Measurements from ENCODE around the gene C1QTNF12.

Gene C1QTNF12

DNA sequence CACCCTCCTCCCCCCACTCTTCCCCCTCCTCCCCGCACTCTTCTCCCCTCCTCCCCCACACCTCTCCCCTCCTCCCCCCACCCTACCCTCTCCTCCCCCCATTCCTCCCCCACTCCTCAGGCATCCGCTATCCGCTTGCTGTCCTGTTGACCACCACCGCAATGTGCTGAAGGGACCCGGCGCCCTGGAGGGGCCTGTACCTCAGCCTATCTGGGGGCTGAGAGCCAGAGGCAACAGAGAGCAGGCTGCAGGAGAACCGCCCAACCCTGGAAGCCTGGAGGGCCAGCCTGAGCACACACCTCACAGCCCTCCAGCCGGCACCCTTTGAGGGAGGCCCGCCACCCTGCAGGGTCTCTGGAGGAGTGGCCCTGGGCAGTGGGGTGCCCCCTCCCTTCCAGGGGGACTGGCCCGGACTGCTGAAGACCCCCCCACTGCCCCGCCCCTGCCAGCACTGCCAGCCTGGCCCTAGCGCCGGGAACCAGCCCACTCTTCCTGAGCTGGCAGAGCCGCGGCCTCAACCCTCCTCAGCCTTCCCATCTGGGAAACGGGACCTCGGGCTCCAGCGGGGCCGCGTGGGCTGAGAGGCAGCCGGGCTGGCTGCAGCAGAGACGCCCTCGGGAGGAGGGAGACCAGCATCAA is 1.2 kb downstream of the C1QTNF12 start:
- ATAC-seq (replicated peaks) (no peak), DNase-seq (no peak)

DNA sequence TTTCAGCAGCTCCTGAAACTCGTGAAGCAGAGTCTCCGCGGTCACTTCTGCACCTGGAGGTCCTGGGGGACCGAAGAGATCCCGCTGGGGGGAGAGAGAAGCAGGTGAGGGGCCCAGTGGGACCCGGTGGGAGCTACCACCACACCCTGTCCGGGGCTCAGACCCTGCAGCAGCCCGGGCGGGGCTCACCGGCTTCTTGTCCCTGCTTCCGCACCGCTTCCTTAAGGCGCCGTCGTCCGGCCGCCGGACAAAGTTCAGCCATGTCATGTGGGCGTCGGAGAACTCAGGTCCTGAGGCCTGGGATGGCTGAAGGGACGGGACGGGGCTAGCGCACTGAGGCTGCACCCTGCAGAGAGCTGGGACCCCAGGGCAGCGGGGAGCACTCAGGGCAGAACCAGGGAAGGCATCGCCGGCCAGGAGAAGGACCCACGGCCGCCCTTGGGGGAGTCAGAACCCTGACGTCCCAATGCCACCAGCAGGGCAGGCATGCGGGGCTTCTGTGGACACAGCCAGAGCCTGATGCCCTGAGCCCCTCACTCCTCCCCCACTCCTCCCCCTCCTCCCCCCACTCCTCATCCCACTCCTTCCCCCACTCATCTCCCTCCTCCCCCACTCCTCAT is 2.2 kb downstream of the C1QTNF12 start:
- Mint-ChIP-seq H3K9me3 (no peaks in the 10 kb centered on the region), H3K36me3 (no peaks in the 10 kb centered on the region), H3K27me3 (peaks cover 0 to 6% of the 10 kb centered on the region in 2 donors), H3K27ac (no peak overlapping the region), H3K4me1 (peaks cover 4 to 9% of the 10 kb centered on the region in 2 donors), H3K4me3 (no peak overlapping the region)
- no peak for ATAC-seq (replicated peaks)
- DNase-seq: no peak

More for the DNA sequence above, 1.2 kb downstream of the C1QTNF12 start:
- peaks cover 0 to 6% of the 10 kb centered on the region in 2 donors for H3K27me3 Mint-ChIP-seq
- H3K9me3 Mint-ChIP-seq: no peaks in the 10 kb centered on the region
- H3K27ac Mint-ChIP-seq: no peak overlapping the region
- H3K4me1 Mint-ChIP-seq: peaks cover 9 to 18% of the 10 kb centered on the region in 2 donors
- no peak overlapping the region for H3K4me3 Mint-ChIP-seq
- H3K36me3 Mint-ChIP-seq: no peaks in the 10 kb centered on the region

DNA sequence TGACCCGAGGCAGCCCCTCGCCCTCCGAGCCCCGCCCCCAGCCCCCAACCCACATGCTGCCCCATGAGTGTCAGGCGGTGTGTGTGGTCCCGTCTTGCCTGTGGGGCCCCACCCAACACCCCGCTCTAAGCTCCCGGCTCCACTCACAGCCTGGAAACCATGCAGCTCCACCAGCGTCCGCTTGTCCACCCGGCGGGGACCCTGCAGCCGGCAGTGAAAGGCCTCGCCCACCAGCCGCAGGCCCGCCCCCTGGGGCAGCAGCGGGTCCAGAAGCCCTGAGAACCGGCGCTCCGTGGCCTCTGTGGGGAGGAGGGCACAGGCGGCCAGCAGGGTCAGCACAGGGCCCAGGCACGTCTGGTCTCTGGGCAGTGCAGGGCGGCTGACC is 2.7 kb downstream of the C1QTNF12 start:
- peaks cover 0 to 6% of the 10 kb centered on the region in 2 donors for H3K27me3 Mint-ChIP-seq
- no peak overlapping the region for H3K27ac Mint-ChIP-seq
- no peak overlapping the region for H3K4me3 Mint-ChIP-seq
- ATAC-seq (replicated peaks) (no peak), DNase-seq (no peak)
- H3K9me3 Mint-ChIP-seq: no peaks in the 10 kb centered on the region
- peaks cover 4 to 12% of the 10 kb centered on the region in 2 donors for H3K4me1 Mint-ChIP-seq
- H3K36me3 Mint-ChIP-seq: no peaks in the 10 kb centered on the region

DNA sequence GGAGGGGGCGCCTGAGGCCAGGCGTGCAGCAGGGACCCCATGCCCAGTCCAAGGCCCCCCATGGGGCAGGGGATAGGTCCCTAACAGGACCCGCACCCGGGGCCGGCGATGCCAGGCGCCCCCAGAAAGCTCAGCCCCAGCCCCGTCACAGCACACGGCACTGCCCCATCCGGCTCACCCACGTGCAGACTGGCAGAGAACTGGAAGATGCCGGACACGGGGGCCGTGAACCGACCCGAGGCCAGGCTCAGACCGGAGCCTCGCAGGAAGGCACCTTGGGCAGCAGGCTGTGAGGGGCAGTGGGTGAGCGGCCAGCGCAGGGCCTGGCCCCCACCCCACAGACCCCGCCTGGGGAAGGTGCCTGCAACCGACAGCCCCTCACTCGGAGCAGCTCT is 3.3 kb downstream of the C1QTNF12 start:
- no peak for DNase-seq
- ATAC-seq (replicated peaks): no peak
- Mint-ChIP-seq H3K27ac (no peak overlapping the region), H3K36me3 (no peaks in the 10 kb centered on the region), H3K27me3 (peaks cover 0 to 6% of the 10 kb centered on the region in 2 donors), H3K4me1 (peaks cover 6 to 17% of the 10 kb centered on the region in 2 donors), H3K9me3 (no peaks in the 10 kb centered on the region), H3K4me3 (no peak overlapping the region)

DNA sequence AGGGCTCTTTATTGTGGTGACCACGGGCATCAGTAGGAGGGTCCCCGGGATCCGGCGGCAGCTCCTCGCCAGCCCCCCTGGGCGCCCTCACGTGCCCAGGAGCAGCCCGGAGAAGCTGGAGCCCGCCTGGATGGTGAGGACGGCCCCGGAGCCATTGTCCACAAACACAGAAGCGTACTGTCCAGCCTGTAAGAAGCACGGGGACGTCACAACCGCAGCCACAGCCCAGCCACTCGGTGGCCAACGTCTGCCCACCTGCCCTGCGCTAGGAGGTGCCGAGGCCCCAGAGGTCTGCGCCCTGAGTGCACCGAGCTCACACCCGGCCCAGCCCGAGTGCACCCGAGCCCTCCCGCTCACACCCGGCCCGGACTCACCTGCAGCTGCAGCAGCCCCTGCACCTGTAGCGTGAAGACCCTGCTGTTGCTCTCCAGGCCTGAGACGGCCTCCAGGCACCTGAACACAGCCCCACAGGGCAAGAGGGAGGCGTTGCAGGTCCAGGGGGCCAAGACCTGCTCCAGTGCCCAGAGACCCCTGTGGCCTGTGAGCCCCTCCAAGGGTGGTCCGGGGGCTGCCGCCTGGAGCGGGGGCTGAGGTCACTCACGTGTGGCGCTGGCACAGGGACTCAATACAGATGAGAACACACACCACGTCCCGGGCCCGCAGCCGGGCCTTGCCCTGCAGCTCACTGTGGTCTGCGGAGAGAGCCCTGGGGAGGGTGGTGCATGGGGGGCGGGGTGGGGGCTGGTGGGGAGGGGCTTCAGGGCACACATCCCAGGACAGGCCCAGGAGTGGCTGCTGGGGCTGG is 3.9 kb downstream of the C1QTNF12 start:
- ATAC-seq (replicated peaks) (no peak), DNase-seq (no peak)
- H3K4me3 Mint-ChIP-seq: no peak overlapping the region
- H3K27me3 Mint-ChIP-seq: peaks cover 0 to 6% of the 10 kb centered on the region in 2 donors
- no peaks in the 10 kb centered on the region for H3K9me3 Mint-ChIP-seq
- H3K27ac Mint-ChIP-seq: no peak overlapping the region
- no peaks in the 10 kb centered on the region for H3K36me3 Mint-ChIP-seq
- H3K4me1 Mint-ChIP-seq: peaks cover 6 to 19% of the 10 kb centered on the region in 2 donors

DNA sequence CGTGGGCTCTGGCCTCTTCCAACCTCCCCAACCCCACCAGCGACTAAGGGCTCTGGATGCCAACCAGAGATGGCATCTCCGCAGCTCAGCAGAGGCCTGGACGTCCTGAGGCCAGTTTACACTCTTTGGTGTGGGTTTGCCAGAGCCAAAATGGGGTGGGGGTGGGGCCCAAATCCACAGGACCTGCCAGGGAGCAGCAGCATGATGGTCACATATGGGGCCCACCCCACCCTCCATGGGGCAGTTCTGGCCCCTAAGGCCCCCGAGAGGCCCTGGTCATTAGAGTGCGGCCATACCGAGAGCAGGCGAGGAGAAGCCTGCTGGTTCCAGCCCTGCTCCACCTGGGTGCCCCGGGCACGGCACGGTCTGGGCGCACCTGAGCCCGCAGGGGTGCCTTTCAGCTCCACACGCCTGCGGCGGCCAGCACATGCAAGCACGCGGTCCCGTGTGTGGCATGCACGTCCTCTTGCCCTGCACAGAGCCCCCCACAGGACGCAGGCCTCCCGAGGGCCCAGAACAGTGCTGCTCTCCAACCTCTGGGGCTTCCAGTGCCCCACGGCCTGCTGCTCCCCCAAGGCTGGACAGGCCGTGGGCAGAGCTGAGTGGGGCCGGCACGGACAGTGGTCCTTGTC is 4.8 kb downstream of the C1QTNF12 start:
- H3K9me3 Mint-ChIP-seq: no peaks in the 10 kb centered on the region
- H3K4me1 Mint-ChIP-seq: peaks cover 8 to 24% of the 10 kb centered on the region in 2 donors
- peaks cover 0 to 6% of the 10 kb centered on the region in 2 donors for H3K27me3 Mint-ChIP-seq
- ATAC-seq (replicated peaks) (no peak), DNase-seq (no peak)
- H3K4me3 Mint-ChIP-seq: no peak overlapping the region
- no peaks in the 10 kb centered on the region for H3K36me3 Mint-ChIP-seq
- peak overlapping the region; percentile 25 for H3K27ac Mint-ChIP-seq

DNA sequence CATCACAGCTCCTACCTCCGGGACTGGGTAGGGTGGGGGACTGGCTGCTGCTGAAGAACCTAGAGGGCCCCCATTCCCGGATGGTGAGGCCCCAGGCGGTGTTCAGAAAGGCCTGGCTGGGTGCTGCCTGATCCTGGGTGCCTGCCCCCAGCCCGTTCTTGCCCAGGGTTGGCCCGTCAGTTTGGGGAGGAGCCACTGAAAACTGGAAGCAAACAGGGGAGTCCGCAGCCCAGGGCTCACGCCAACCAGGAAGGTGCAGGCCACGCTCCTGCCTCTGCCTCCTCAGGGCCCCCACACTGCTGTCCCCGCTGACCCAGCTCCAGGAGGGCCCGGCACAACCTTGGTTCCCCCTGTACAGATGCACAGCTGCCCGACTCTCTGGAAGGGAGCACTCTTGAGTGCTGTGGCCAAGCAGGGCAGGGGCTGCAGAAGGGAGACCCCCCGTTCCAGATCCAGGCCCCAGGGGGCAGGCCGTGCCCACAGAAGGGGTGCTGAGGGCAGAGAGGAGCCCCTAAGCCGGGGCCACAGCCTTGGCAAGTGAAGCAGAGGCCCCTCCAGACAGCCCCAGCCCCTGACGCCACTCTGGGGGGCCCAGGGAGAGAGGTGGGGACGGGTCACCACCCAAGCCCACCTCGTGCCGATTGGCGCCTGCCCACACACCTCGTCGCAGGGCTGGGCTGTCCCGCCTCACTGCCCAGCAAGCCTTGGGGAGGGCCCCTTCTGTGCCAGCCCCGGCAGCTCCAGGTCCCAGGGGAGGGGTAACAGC is 5.5 kb downstream of the C1QTNF12 start:
- H3K27ac Mint-ChIP-seq: peak overlapping the region; percentile 32
- H3K9me3 Mint-ChIP-seq: no peaks in the 10 kb centered on the region
- no peaks in the 10 kb centered on the region for H3K36me3 Mint-ChIP-seq
- DNase-seq (no peak), ATAC-seq (replicated peaks) (no peak)
- peaks cover 0 to 6% of the 10 kb centered on the region in 2 donors for H3K27me3 Mint-ChIP-seq
- H3K4me3 Mint-ChIP-seq: no peak overlapping the region
- peaks cover 11 to 31% of the 10 kb centered on the region in 2 donors for H3K4me1 Mint-ChIP-seq

DNA sequence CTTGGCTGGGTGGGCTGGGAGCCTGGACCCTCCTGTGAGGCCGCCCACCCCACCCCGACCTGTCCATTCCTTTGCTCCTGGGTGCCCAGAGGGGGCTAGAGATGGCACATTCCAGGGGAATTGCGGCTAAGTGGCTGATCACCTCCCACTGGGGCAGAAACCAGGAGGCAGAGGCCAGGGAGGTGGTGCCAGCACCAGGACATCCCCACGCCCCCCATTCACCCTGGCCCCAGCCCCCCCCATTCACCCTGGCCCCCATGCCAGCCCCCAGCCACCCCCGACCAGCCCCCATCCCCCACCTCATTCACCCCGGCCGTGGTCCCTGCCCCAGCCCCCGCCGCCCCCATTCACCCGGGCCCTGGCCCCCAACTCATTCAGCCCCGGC is 6.2 kb downstream of the C1QTNF12 start:
- Mint-ChIP-seq H3K9me3 (no peaks in the 10 kb centered on the region), H3K27ac (no peak overlapping the region), H3K27me3 (peaks cover 0 to 6% of the 10 kb centered on the region in 2 donors), H3K4me1 (peaks cover 11 to 38% of the 10 kb centered on the region in 2 donors), H3K36me3 (no peaks in the 10 kb centered on the region), H3K4me3 (no peak overlapping the region)
- no peak for DNase-seq
- ATAC-seq (replicated peaks): no peak

DNA sequence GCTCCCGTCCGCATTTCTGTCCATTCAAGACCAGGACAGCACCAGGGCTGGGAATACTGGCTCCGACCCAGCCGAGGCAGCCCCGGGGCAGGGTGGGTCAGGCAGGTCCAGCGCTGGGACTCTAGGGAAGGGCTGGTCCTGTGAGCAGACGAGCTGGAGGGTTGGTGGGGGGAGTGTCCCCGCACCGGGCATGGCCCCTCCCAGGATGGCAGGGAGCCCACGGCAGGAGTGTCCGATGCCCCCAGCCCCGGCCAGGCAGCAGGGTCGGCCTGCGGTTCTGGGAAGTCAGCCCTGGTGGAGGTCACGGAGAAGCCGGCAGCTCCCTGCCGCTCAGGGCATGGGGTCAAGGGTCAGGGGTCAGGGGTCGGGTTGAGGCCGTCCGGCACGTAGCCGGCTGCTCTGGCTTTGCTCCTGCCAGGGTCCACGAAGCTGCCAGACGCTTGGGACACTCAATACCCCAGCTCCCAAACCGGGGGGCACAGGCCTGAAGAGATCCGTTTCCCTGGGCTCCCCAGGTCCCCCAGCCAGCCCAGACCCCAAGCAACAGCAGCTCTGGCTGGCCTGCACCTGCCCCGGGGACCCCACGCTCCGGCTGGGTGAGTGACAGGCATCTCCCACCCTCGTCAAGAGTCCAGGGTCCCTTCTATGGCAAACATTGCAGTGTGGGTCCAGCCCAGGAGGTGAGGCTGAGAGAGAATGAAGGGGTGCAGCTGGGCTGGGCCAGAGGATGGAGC is 6.7 kb downstream of the C1QTNF12 start:
- peaks cover 11 to 43% of the 10 kb centered on the region in 2 donors for H3K4me1 Mint-ChIP-seq
- no peak overlapping the region for H3K4me3 Mint-ChIP-seq
- H3K27me3 Mint-ChIP-seq: peaks cover 0 to 6% of the 10 kb centered on the region in 2 donors
- DNase-seq: no peak
- peaks cover 0 to under 1% of the 10 kb centered on the region in 2 donors for H3K36me3 Mint-ChIP-seq
- no peaks in the 10 kb centered on the region for H3K9me3 Mint-ChIP-seq
- no peak overlapping the region for H3K27ac Mint-ChIP-seq
- ATAC-seq (replicated peaks): no peak

DNA sequence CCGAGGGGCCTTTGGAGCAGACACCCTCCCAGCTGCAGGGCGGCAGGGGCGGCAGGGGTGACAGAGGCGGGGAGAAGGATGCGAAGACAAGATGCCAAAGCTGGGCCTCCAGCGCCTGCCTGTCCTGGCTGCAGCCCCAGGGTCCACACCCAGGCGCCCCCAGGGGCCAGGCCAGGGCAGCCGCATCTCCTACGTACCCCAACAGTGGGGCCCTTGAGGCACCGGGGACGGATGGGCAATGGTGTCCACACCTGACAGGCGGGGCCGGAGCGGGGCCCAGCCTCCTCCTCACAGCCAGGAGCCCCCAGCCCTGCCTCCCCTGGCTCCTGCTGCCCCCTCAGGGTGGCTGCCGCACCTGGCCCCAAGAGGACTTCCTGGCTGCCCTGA is 7.3 kb downstream of the C1QTNF12 start:
- peaks cover 0 to 6% of the 10 kb centered on the region in 2 donors for H3K27me3 Mint-ChIP-seq
- no peaks in the 10 kb centered on the region for H3K9me3 Mint-ChIP-seq
- no peak overlapping the region for H3K27ac Mint-ChIP-seq
- ATAC-seq (replicated peaks) (no peak), DNase-seq (no peak)
- peaks cover 16 to 49% of the 10 kb centered on the region in 2 donors for H3K4me1 Mint-ChIP-seq
- peaks cover 5 to 6% of the 10 kb centered on the region in 2 donors for H3K36me3 Mint-ChIP-seq
- H3K4me3 Mint-ChIP-seq: no peak overlapping the region

DNA sequence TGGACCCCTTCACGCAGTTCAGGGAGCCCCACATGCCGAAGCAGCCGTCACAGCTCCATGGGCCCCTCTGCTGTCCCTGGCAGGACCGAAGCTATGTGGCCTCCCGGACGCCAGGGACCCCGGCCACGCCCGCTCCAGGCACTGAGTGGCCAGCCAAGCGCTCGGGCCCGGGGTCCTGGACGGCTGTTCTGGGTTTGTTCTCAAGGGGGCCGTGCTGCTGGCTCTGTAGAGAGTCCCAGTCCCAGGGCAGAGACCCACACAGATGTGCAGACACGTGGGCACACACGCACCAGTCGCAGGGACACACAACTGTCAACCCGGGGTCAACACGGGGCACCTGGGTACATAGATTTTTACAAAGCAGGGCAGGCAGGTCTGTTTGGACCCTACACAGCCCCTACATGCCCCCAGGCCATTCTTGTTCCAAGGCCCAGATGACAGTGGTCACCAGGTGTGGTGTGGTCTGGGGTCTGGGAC is 7.8 kb downstream of the C1QTNF12 start:
- no peak for ATAC-seq (replicated peaks)
- Mint-ChIP-seq H3K27me3 (peaks cover 0 to 6% of the 10 kb centered on the region in 2 donors), H3K9me3 (no peaks in the 10 kb centered on the region), H3K27ac (no peak overlapping the region), H3K4me1 (peaks cover 20 to 54% of the 10 kb centered on the region in 2 donors), H3K4me3 (no peak overlapping the region), H3K36me3 (peaks cover 10% of the 10 kb centered on the region in 2 donors)
- no peak for DNase-seq

DNA sequence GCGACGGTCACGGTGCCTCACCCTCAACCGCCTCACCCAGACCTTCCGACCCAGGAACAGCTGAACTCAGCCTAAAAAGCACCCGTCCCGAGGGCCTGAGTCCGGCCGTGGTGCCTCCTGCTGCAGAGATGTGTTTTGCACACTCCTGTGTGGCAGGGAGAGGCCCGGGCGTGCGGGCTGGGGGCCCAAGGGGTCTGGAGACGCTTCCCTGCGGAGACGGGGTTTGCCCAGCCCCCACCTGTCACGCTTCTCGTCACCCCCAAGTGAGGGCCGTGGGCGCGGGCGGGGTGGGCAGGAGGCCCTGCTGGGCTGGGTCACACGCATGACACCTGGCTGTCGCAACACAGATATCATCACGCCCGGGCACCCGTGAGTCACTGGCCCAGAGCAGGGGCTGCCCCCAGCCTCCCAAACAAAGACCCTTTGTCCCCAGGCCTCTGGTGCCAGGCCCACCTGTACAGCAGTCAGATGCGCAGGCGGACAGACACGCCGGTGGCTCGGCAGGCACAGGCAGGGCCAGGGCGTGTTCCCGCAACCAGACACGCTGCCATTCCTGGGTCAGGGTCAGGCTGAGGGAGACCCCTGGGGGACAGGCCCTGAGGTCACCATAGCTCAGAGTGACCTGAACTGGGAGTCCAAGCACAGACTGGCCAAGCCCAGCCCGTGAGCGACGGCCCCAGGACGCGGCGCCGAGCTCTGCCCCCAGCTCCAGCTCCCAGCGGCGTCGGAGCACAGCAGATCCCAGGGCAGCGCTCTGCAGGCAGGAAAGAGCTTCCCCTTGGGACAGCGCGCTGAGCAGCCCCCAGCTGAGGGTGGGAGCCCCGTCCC is 8.4 kb downstream of the C1QTNF12 start:
- peak; percentile 35 for DNase-seq
- peak overlapping the region; percentile 73 for H3K27ac Mint-ChIP-seq
- H3K4me1 Mint-ChIP-seq: peaks cover 22 to 58% of the 10 kb centered on the region in 2 donors
- H3K27me3 Mint-ChIP-seq: peaks cover 0 to 6% of the 10 kb centered on the region in 2 donors
- H3K36me3 Mint-ChIP-seq: peaks cover 14 to 15% of the 10 kb centered on the region in 2 donors
- no peaks in the 10 kb centered on the region for H3K9me3 Mint-ChIP-seq
- ATAC-seq (replicated peaks): peak; percentile 67 to 74
- H3K4me3 Mint-ChIP-seq: peak overlapping the region; percentile 70 to 71
